ENCODE data around the gene DDX54. TPM values are rescaled to one million over a fixed set of nuclear protein-coding genes. Genes with fewer than 3 reads are reported as not detected.

Gene DDX54
- total RNA-seq, 1 experiment from 2014 or later: 151 TPM

GRCh38 chr12:113181975-113182374, 3.3 kb downstream of the DDX54 start:
- no peaks in the 10 kb centered on the region for H3K27me3 Mint-ChIP-seq (ENCODE audit: low read depth)
- POLR2A ChIA-PET: no interaction called here
- H3K27ac Mint-ChIP-seq: no peak overlapping the region
- peaks cover 51% of the 10 kb centered on the region for H3K36me3 Mint-ChIP-seq
- CTCF ChIA-PET: interaction anchor here (4.3 kb wide), 1 partner anchor 7 kb away, joined by 21 read pairs; no protein-coding TSS in a partner anchor
- DNase-seq (ENCODE audit: low spot score) (no peak), ATAC-seq (no peak)
- H3K4me3 Mint-ChIP-seq: no peak overlapping the region
- no peaks in the 10 kb centered on the region for H3K9me3 Mint-ChIP-seq
- TF ChIP-seq ZNF425 (CRISPR knock-in tag; conservative IDR thresholded peaks at IDR 0.05) (no peak), ZNF263 (CRISPR knock-in tag; IDR thresholded peaks at IDR 0.05; ENCODE audit: low read depth) (no peak), ETV6 (CRISPR knock-in tag; IDR thresholded peaks at IDR 0.05) (no peak)
- peaks cover 10% of the 10 kb centered on the region for H3K4me1 Mint-ChIP-seq

GRCh38 chr12:113180333-113180732, 4.9 kb downstream of the DDX54 start:
- Mint-ChIP-seq H3K36me3 (peaks cover 56% of the 10 kb centered on the region), H3K9me3 (no peaks in the 10 kb centered on the region), H3K4me1 (no peaks in the 10 kb centered on the region), H3K27me3 (ENCODE audit: low read depth) (no peaks in the 10 kb centered on the region), H3K27ac (no peak overlapping the region), H3K4me3 (no peak overlapping the region)
- ChIA-PET CTCF (no interaction called here), POLR2A (no interaction called here)
- no peak for DNase-seq (ENCODE audit: low spot score)
- no peak for TF ChIP-seq ZNF138 (CRISPR knock-in tag; conservative IDR thresholded peaks at IDR 0.05)
- no peak for TF ChIP-seq ESRRA (CRISPR knock-in tag; IDR thresholded peaks at IDR 0.05; ENCODE audit: borderline replicate concordance)
- TF ChIP-seq MLX (CRISPR knock-in tag; IDR thresholded peaks at IDR 0.05): no peak
- TF ChIP-seq ZMAT4 (CRISPR knock-in tag; IDR thresholded peaks at IDR 0.05): no peak
- TF ChIP-seq IRF1 (CRISPR knock-in tag; IDR thresholded peaks at IDR 0.05): no peak
- no peak for TF ChIP-seq SMAD4 (CRISPR knock-in tag; IDR thresholded peaks at IDR 0.05)
- no peak for TF ChIP-seq ZSCAN18 (CRISPR knock-in tag; IDR thresholded peaks at IDR 0.05)
- TF ChIP-seq NFYB (CRISPR knock-in tag; conservative IDR thresholded peaks at IDR 0.05; ENCODE audit: low read depth): no peak
- TF ChIP-seq NFATC4 (CRISPR knock-in tag; IDR thresholded peaks at IDR 0.05): no peak
- no peak for TF ChIP-seq GABPB1 (CRISPR knock-in tag; IDR thresholded peaks at IDR 0.05)
- no peak for TF ChIP-seq ELF4 (CRISPR knock-in tag; IDR thresholded peaks at IDR 0.05; ENCODE audit: low read depth)
- TF ChIP-seq HMGA2 (CRISPR knock-in tag; IDR thresholded peaks at IDR 0.05): no peak
- no peak for TF ChIP-seq RELA (CRISPR knock-in tag; IDR thresholded peaks at IDR 0.05; ENCODE audit: borderline replicate concordance)
- no peak for TF ChIP-seq ERG (CRISPR knock-in tag; IDR thresholded peaks at IDR 0.05)
- no peak for TF ChIP-seq FOXJ3 (CRISPR knock-in tag; IDR thresholded peaks at IDR 0.05; ENCODE audit: borderline replicate concordance)
- TF ChIP-seq ZNF232 (CRISPR knock-in tag; IDR thresholded peaks at IDR 0.05): no peak
- TF ChIP-seq MYBL2 (CRISPR knock-in tag; IDR thresholded peaks at IDR 0.05): no peak
- no peak for ATAC-seq

All from WTC11 (cell line).